Activated CD8-positive, alpha-beta memory T cell treated with anti-CD3 and anti-CD28 coated beads for 36 hours (primary cell): ENCODE data around the gene ADAMTS2. TPM values are rescaled to one million over a fixed set of nuclear protein-coding genes. Genes with fewer than 3 reads are reported as not detected.

Experiments used
- CTCF ChIA-PET: fragments of 350-600 bp; sonication (Branson Sonifier 250); formaldehyde crosslinking; loops from one replicate; lab custom pipeline; 2021; ENCODE audit warnings: antibody characterized with exemption; lab: Charles Lee
- POLR2A ChIA-PET: fragments of 350-600 bp; sonication (Branson Sonifier 250); formaldehyde crosslinking; loops from one replicate; lab custom pipeline; 2021; ENCODE audit warnings: antibody characterized with exemption; lab: Charles Lee
- total RNA-seq, 2 experiments: library from RNA; stranded (reverse); gene quantifications; one replicate each; pipeline ENCODE4 v1.2.3, GENCODE V29; 2021

The ADAMTS2 gene
- total RNA-seq, 2 experiments from 2014 or later = not detected

DNA sequence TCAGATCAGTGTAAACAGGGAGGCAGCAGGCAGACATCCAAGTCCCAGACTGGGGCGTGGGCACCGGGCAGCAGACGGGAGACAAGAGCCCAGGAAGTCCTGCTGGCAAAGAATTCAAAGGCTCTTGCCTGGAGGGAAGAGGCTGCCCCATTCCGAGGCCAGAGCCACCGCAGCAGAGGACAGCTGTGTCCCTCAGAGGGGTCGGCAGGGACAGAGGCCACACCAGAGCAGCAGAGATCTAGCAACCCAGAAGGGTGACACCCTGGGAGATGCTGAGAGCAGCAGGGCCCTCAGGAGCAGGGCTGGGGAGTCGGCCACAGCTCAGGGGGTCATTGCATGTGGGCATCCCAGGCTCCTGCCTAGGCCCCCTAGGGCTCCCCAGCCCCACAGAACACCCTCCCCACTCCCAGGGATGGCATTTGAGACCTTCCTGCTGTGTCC lies 29.1 kb downstream of the ADAMTS2 start:
- ChIA-PET CTCF (no interaction called here), POLR2A (no interaction called here)

DNA sequence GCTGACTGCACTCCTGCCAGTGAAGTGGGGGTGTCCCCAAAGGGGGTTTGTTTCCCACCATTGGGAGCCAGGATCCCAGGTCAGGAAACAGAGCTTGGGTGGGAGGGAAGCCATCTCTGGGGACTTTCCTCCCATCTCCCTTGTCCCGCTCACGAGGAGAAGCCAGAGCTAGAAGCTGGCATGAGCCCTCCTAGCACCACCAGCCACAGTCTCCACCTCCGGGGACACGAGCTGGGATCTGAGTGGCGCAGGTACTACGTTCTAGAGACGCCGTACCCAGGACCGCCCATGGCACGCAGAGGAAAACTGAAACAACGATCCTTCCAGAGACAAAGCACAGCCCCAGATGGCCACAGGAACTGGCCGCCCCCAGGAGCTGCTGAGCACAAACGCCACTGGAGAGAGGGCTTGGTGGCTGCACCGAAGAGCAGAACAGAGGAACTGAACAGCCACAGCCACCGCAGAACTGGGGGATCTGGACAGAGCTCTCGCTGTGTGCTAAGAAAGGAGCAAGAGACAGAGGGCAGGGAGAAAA lies 29.8 kb downstream of the ADAMTS2 start:
- CTCF ChIA-PET = no interaction called here
- POLR2A ChIA-PET = no interaction called here

DNA sequence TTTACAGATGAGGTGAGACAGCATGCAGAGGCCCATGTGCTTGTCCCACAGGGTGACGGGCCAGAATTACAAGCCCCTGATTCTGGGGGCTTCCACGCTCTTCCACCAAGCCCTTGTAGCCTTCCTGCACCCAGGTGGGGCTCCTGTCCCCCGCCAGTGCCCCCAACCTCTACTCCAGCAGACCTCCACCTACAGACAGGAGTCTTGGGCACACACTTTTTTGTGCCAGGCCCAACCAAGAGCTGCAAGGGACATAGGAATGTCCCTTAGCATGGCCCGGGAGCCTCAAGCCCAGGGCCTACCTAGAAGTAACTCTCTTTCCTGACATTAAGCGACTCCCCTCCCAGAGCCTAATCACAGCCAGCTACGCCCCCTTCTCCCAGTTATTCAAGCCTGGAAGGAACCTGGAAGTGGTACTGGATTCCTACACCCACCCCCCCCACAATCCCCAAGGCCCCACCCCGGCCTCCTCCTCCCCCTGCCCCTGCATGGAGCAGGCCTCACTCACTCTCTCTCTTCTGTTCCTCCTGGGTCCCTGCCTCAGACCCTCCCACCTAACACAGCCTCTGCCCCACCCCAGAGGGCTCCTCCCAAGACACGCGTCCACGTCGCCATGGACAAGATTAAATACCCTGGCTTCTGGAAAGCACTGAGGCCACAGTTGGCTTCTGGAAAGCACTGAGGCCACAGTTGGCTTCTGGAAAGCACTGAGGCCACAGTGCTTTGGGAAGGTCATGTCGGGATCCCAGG lies 30.5 kb downstream of the ADAMTS2 start:
- ChIA-PET CTCF (no interaction called here), POLR2A (no interaction called here)

DNA sequence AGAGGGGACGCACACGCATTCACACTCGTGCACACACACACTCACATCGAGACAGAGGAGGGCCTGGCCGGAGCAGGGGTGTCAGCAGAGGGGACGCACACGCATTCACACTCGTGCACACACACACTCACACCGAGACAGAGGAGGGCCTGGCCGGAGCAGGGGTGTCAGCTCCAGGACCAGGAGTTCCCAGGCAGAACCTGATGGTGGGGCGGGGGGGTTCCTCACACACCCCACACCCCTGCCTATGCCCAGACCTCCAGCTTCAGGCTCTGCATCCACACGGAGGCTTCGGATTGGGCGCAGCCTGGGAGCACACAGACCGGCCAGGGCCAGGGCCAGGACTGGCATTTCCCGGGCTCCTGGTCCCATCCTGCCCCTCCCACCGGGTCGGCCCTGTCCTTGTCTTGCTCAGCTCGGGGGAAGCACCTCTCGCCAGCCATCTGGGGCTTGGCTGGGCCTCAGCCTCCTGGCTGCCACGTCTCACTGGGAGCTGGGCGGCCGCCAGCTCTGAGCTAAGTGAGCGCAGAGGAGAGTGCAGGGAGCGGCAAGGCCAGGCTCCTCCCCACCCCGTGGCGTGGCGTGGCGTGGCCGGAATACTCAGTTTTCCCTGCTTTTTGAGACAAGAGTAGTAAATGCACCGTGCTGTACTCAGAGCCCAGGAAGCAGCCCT lies 31.3 kb downstream of the ADAMTS2 start:
- ChIA-PET POLR2A (no interaction called here), CTCF (no interaction called here)

DNA sequence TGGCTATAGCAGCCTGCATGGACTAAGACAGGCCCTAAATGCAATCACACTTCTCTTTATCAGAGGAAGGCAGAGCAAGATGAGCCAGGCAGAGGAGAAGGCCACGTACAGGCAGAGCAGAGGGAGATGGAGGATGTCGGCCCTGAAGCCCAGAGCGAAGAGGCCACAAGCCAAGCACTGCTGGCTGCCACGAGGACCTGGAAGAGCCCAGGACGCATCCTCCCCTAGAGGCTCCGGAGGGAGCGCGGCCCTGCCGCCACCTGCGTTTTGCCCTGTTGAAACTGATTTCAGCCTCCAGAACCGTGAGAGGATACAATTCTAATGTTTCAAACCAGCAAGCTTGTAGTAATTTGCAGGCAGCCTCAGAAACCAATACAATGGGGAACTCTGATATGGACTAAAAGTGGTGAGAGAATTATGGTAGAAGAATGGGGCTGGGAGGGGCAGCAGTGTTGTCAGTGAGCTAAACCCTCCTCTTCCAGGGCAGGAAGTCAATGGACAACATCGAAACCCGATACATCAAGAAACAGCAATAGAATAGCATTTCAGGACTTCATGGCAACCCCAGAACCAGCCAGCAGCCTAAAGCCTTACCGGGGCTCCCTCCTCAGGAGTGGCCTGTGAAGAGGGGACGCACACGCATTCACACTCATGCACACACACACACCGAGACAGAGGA lies 32.6 kb downstream of the ADAMTS2 start:
- POLR2A ChIA-PET = no interaction called here
- CTCF ChIA-PET = no interaction called here

DNA sequence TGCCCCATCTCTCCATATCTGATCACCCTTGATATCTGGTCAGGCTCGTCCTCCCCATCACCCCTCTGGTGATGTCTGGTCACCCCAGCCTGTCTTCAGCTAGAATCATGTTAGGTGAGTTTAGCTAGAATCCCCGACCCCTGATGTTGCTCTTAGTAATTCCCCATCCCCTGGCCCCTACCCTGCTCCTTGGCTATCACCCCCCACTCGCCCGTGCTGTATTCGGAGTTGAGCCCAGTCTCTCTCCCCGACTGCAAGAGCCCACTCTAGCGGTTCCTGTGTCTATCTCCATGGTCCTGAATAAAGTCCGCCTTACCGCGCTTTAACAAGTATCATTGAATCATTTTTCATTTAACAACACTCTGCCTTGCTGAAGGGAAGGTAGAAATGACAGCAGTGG lies 33.7 kb downstream of the ADAMTS2 start:
- POLR2A ChIA-PET = no interaction called here
- CTCF ChIA-PET = no interaction called here

DNA sequence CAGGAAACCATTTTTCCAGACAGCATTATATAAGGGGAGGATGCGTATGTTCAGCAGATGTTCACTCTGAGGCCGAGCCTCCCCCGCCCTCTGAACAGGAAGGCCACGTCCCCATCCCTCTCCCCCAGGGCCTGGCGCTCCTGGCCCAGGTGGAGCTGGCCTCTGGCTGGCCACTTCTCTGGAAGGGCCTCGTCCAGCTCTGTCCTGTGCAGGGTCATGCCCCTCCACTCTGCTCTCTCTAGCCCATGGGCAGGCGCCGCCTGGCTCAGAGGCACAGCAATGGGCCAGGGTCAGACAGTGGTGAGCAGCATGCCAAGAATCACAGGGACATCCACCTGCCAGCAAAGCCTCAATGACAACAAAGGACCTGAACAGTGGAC lies 34.2 kb downstream of the ADAMTS2 start:
- ChIA-PET CTCF (no interaction called here), POLR2A (no interaction called here)

DNA sequence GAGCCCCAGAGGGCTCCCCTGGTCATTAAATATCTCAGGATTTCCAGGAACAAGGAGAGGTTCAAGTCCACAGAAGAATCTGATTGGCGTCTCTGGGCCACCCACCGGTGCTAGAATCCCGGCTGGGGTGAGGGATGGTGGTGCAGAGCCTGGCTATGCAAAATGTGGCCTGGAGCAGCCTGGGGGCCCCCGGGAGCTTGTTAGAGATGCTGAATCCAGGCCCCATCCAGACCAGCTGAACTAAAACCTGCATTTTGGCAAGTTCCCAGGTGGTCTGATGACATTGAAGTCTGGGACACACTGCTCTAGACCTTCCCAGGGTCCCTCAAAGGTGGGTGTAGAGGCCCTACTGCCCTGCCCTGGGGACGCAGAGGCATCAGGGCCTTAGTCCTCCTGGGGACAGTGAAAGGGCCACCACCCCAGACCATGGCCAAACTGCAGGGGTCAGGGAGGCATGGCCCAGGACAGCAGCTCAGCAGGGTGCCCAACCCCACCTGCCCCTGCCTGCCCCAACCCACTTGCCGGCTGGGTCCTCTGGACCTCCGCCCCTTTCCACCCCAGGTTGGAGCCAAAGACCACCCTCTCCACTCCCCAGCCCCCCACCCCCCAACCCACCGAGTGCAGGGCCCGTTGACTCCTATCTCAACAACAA lies 34.7 kb downstream of the ADAMTS2 start:
- POLR2A ChIA-PET = no interaction called here
- CTCF ChIA-PET = no interaction called here

DNA sequence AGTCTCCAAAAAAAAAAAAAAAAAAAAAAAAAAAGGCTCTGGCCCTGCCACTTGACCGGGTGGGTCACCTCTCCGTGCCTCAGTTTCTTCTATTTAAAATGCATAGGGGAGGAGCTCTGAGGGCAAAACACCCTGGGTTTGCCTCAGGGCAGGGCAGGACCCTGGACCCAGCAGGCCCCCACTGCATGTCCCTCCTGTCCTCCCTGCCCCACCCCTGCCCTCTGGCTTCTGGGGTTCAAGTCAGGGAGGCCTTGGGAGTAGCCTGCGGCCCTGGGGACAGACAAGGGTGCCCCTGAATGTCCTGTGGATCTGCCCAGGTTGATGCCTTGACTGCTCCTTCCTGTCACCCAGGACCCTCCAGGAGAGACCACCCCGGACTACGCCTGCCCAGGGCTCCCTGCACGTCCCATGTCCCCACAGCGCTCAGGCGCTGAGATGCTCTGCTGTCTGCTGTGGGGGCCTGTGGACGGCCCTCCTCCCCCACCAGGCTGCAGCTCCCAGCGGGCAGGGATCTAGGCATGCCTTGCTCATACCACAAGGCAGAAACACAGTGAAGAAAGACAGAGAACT lies 35.4 kb downstream of the ADAMTS2 start:
- ChIA-PET POLR2A (no interaction called here), CTCF (interaction anchor here (0.7 kb wide), 1 partner anchor 20 kb away, joined by 5 read pairs; no protein-coding TSS in a partner anchor)

DNA sequence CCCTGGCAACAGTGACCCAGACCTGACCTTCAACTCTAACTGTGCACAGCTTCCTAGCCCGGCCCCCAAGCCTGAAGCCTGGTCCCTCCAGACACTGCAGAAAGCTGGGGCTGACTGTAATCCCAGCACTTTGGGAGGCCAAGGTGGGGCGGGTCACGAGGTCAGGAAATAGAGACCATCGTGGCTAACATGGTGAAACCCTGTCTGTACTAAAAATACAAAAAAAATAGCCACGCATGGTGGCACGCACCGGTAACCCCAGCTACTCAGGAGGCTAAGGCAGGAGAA lies 35.9 kb downstream of the ADAMTS2 start:
- ChIA-PET CTCF (interaction anchor here (0.7 kb wide), 1 partner anchor 19 kb away, joined by 5 read pairs; no protein-coding TSS in a partner anchor), POLR2A (no interaction called here)

DNA sequence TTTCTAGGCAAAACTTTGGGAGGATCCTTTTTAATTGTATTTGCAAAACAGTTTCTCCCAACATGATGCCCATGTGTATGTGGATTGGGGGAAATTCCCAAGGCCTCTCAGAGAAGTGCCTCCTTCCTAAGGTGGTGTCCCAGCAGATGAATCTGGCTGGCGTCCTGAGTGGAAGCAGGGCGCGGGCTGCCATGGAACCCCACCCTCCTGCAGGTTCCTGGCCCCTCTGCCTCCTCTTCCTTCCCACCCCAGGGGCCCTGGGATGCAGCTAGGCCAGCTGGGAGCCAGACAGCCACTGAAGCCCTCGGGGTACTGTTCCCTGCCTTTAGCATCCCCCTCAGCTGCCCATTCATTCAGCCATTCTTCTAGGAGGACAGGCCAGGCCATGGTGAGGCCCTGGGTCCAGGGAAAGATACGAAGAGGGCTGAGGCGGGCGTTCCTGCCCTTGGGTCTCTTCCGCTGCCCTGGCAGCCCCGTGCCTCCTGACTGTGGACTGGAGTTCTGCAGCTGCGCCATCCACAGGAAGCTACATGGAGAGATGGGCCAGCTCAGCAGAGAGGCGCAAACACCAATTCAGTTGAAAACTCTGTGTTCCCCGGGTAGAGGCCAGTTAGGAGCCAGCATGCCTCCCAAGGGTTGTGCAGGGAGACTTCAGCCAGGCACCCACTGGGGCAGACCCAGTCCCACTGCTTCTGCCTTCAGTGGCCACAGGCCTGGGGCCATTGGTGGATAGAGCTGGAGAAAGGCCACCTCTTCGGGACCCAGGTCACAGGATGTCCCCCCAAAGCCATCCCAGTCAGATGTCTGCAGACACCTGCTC lies 36.5 kb downstream of the ADAMTS2 start:
- CTCF ChIA-PET = no interaction called here
- POLR2A ChIA-PET = no interaction called here

DNA sequence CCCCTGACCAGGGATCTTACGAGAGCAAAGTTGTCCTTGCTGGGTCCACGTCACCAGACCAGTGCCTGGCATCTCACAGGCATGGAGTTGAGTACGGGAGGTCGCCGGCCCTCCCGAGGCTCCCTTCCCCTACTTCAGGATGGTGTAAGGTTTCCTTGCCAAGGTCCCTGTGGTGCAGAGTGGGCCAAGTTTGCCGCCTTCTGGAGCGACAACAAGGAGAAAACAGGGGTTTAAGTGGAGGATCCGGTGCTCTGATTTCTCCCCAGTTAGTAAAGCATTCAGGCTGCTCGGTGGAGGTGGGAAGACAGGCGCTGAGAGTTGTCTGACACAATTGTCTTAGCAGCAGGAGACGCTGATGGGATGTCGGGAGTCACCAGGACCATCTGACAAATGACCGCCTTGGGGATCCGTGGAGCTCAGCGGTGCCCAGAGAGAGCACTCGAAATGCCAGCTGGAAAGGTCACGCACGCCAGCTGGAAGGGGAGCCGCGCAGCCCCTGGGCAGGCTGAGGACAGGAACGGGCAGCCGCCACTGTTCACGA lies 37.3 kb downstream of the ADAMTS2 start:
- ChIA-PET CTCF (no interaction called here), POLR2A (no interaction called here)

DNA sequence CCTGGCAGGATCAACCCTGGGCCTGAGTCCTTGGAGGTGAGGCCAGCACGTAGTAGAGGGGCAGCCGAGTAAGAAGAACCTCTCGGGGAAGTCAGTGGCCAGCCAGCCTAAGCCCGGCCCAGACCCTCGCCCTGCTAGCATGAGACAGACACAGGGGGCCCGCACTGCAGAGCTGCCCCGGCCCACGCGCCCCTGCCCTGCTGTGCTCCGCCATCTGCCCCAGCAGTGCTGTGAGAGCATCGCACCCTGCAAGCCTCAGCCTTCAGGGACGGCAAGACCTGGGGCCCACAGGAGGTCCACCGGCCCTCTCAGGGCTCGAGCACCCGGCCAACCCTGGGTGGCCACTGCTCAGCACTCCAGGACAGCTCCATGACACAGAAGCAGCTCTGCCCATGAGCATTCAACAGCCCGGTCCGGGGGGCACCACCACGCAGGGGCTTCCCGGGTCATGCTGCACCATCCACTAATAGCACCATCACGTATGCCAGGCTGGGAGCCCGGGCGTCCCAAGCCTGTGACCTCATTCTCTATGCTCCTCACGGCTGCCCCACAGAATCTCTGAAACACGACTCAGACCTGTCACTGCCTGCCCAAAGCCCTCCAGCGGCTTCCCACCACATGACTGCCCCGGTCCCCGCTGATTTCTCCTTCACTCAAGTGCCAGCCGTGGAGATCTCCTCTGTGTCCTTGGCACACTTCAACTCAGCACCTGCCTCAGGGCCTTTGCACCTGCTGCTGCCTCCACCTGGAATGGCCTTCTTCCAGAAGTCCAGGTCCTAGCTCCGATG lies 38.1 kb downstream of the ADAMTS2 start:
- POLR2A ChIA-PET = no interaction called here
- CTCF ChIA-PET = no interaction called here

DNA sequence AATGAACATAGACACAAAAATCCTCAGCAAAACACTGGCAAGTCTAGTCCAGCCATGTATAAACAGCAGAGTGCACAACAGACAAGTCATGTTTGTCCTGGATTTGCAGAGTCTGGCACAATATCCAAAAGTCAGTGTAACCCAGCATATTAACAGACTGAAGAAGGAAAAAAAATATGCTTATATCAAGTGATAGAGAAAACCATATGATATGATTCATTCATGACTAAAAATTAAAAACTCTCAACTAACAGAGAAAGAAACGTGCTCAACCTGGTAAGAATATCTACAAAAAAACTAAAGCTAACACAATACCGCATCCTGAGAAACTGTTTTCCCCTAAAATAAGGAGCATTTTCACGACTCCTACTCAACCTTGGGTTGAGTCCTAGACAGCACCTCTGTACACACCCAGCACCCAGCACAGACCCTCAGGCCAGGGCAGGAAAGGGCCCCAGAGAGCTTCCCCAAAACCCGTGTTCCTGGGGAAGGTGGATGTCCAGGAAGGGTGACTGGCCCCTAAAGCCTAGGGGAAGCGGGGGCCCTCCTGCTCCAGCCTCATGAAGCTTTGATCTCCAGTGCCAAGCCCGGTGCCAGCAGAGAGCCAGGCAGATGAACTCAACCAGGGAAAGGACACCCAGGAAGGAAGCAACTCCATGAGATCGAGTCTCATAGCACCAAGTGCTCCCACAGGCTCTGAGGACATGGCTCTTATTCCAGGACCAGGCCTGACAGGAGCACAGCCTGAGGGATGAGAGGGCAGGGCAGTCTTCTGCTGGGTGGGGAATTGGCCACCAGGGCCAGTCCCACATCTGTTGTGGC lies 38.9 kb downstream of the ADAMTS2 start:
- CTCF ChIA-PET = no interaction called here
- POLR2A ChIA-PET = no interaction called here

DNA sequence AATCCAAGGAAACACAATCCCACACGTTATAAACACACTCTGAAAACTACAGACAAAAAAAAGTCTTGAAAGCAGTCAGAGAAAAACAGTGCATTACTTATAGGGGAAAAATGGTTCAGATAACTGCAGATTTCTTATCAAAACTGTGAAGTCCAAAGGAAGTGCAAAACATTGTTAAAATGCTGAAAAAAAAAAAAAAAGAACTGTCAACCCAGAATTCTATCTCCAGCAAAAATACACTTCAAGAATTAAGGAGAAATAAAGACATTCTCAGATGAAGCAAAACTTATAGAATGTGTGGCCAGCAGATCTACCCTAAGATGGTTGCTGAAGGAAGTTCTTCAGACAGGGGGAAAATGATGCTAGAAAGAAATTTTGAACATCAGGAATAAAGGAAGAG lies 40.4 kb downstream of the ADAMTS2 start:
- CTCF ChIA-PET = no interaction called here
- POLR2A ChIA-PET = no interaction called here

DNA sequence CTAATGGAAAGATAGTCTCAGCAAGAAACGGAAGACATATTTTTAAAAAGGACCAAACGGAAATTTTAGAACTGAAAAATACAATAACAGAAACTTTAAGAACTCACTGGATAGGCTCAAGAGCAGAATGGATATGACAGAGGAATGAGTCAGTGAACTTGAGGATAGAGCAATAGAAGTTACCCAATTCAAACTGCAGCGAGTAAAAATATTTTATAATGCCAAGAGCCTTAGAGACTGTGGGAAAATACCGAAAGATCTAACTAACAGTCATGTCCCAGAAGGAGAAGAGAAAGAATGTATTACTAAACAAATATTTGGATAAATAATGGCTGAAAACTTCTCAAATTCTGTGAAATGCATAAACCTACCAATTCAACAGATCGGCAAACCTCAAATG lies 40.8 kb downstream of the ADAMTS2 start:
- POLR2A ChIA-PET = no interaction called here
- CTCF ChIA-PET = no interaction called here
